Osteoblast (primary cell): ENCODE measurements around the gene TMEM43. TPM values are rescaled to one million over a fixed set of nuclear protein-coding genes. Genes with fewer than 3 reads are reported as not detected.
A peak's percentile ranks its signal among the peaks of the same experiment; 100 is the strongest.
"Not testable (repeated sequence)": the region's sequence is repeated elsewhere in the genome, so short reads cannot be mapped to it uniquely, and the experiment has no call there.

Experiments
- DNase-seq: peaks from one replicate; pipeline ENCODE4 v3.0.0; 2011; ENCODE audit warnings: low spot score, mixed read lengths; ENCODE audit not compliant: insufficient read length; ENCODE audit errors: missing footprints
- H2AFZ ChIP-seq: 2 replicates; pipeline ENCODE4 v1.6.0; 2011; ENCODE audit warnings: mild to moderate bottlenecking, low read length
- H3K27ac ChIP-seq: 2 replicates; pipeline ENCODE4 v1.5.1; 2011; ENCODE audit warnings: mild to moderate bottlenecking, low read depth, low read length, moderate library complexity
- H3K27me3 ChIP-seq: 2 replicates; pipeline ENCODE4 v1.6.0; 2012; ENCODE audit warnings: mild to moderate bottlenecking, control low read depth, inconsistent platforms, low read length, moderate library complexity; ENCODE audit not compliant: insufficient read depth
- H3K36me3 ChIP-seq: 2 replicates; pipeline ENCODE4 v1.5.1; 2011; ENCODE audit warnings: mild to moderate bottlenecking, low read length, control low read depth, moderate library complexity; ENCODE audit not compliant: insufficient read depth
- H3K4me1 ChIP-seq: 2 replicates; pipeline ENCODE4 v1.5.1; 2011; ENCODE audit warnings: mild to moderate bottlenecking, low read length, control low read depth, moderate library complexity; ENCODE audit not compliant: insufficient read depth
- H3K4me2 ChIP-seq: 2 replicates; pipeline ENCODE4 v1.6.0; 2011; ENCODE audit warnings: mild to moderate bottlenecking, low read length; ENCODE audit not compliant: insufficient read depth
- H3K4me3 ChIP-seq: fragments of 200-600 bp; sonication (generic); 3 replicates; pipeline ENCODE4 v1.5.1; 2012; ENCODE audit warnings: mild to moderate bottlenecking, low read length, inconsistent platforms; ENCODE audit not compliant: insufficient read depth
- H3K79me2 ChIP-seq: 2 replicates; pipeline ENCODE4 v1.6.0; 2012; ENCODE audit warnings: mild to moderate bottlenecking, low read length, control low read depth, inconsistent platforms; ENCODE audit not compliant: insufficient read depth
- H3K9me3 ChIP-seq: 2 replicates; pipeline ENCODE4 v1.5.1; 2011; ENCODE audit warnings: low read depth, low read length, control low read depth
- H4K20me1 ChIP-seq: 2 replicates; pipeline ENCODE4 v1.6.0; 2012; ENCODE audit warnings: mild to moderate bottlenecking, low read length, control low read depth; ENCODE audit not compliant: insufficient read depth
- CTCF ChIP-seq: IDR thresholded peaks from 2 replicates; pipeline ENCODE4 v1.5.1; 2011; ENCODE audit warnings: mild to moderate bottlenecking, low read depth, low read length, moderate library complexity; ENCODE audit errors: extremely low read depth
- total RNA-seq: library from RNA; depleted of rRNA; stranded (reverse); fragments of >200 nt; gene quantifications from 2 replicates; pipeline ENCODE4 v1.2.3, GENCODE V29; 2012

TMEM43 gene
- total RNA-seq: 138 and 145 TPM in 2 replicates

DNA sequence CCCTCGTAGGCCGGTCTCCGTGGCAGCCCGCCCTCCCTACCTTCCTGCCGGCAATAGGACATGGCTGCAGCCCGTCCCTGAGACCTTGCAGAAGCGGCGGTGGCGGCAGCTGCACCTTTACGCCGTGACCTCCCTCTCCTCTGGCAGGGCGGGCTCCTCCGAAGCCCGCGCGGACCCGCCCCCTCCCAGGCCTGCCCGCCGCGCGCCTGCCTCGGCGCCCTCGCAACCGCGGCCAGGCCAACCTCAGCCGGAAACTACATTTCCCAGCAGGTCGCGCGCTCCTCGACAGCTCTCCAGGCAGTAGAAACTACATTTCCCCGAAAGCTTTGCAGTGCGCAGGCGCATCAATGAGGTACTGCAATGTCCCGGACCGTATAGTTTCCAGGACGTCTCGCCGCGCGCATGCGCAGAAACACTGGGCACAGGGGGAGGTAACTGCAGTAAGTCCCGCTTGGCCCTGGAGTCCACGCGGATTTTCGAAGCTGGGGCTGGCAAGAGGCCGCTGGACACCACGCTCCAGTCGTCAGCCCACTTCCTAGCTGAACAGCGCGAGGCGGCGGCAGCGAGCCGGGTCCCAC, at the start of gene TMEM43, which contains the start of gene CHCHD4:
TSS of gene TMEM43 (plus strand) at position 438 of the 578 bp plus-strand sequence. CDS start 142 bp downstream, outside the sequence.
TSS of gene CHCHD4 (minus strand) at position 256 of the 578 bp plus-strand sequence. CDS start at position 62, 194 bp downstream.
- Histone ChIP-seq H3K9me3 (no peaks in the 10 kb centered on the region), H2AFZ (peak within 1 kb of the TSS; percentile 94), H4K20me1 (peaks cover 37% of the 10 kb centered on the region), H3K27ac (peak within 1 kb of the TSS; percentile 89), H3K27me3 (no peaks in the 10 kb centered on the region), H3K4me1 (peaks cover 21% of the 10 kb centered on the region), H3K4me2 (peak within 1 kb of the TSS; percentile 93), H3K79me2 (peaks cover 62% of the 10 kb centered on the region), H3K4me3 (peak within 1 kb of the TSS; percentile 96), H3K36me3 (peaks cover 25% of the 10 kb centered on the region)
- no peak for TF ChIP-seq CTCF
- peak; percentile 100 for DNase-seq

GRCh38 chr3:14075233-14075632, 49.6 kb upstream of the TMEM43 start:
- H3K27me3 ChIP-seq, H3K9me3 ChIP-seq, H3K36me3 ChIP-seq, H4K20me1 ChIP-seq, H3K27ac ChIP-seq, H3K4me2 ChIP-seq, H3K79me2 ChIP-seq, H3K4me3 ChIP-seq, H2AFZ ChIP-seq, DNase-seq, H3K4me1 ChIP-seq: not testable (repeated sequence)

DNA sequence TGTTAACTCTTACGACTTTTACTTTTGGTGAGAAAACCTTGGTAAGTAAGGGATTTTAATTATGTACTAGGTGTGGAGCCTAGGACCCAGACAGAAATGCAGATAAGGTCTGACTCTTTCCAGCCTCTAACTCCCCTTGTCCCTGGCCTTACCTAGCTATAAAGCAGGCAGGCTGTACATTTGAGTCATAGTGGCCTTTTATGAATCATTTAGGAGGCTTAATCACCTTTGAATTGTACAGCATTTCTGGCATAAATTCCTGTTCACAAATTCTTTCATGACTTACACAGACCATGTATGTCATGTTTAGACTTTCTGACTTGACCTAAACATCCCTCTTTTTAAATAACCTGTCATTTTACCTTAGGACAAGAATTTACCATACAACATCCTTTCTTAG, 47.5 kb upstream of the TMEM43 start:
- H3K4me1 ChIP-seq: no peaks in the 10 kb centered on the region
- no peak for TF ChIP-seq CTCF
- no peaks in the 10 kb centered on the region for H3K9me3 ChIP-seq
- H3K79me2 ChIP-seq: no peaks in the 10 kb centered on the region
- H3K4me3 ChIP-seq: no peak overlapping the region
- H3K27ac ChIP-seq: no peak overlapping the region
- no peaks in the 10 kb centered on the region for H4K20me1 ChIP-seq
- no peaks in the 10 kb centered on the region for H3K27me3 ChIP-seq
- H3K4me2 ChIP-seq: no peak overlapping the region
- no peak for DNase-seq
- no peak overlapping the region for H2AFZ ChIP-seq
- H3K36me3 ChIP-seq: no peaks in the 10 kb centered on the region

- Histone ChIP-seq H3K27me3 (no peaks in the 10 kb centered on the region), H3K79me2 (no peaks in the 10 kb centered on the region), H3K4me1 (no peaks in the 10 kb centered on the region), H3K4me2 (no peak overlapping the region), H3K27ac (no peak overlapping the region), H4K20me1 (no peaks in the 10 kb centered on the region), H3K9me3 (no peaks in the 10 kb centered on the region), H3K36me3 (no peaks in the 10 kb centered on the region), H3K4me3 (no peak overlapping the region), H2AFZ (no peak overlapping the region)
- TF ChIP-seq CTCF: no peak
- no peak for DNase-seq
Measured at GRCh38 chr3:14082108-14082657, 42.7 kb upstream of the TMEM43 start.

- H3K4me3 ChIP-seq, H3K4me2 ChIP-seq, DNase-seq: not testable (repeated sequence)
Measured at GRCh38 chr3:14087461-14087860, 37.4 kb upstream of the TMEM43 start.

GRCh38 chr3:14091959-14092358, 32.9 kb upstream of the TMEM43 start:
- H3K79me2 ChIP-seq, H3K4me1 ChIP-seq, H3K4me2 ChIP-seq, H3K9me3 ChIP-seq, H3K4me3 ChIP-seq, H2AFZ ChIP-seq, DNase-seq, H3K27ac ChIP-seq, H4K20me1 ChIP-seq, H3K36me3 ChIP-seq, H3K27me3 ChIP-seq: not testable (repeated sequence)

More at GRCh38 chr3:14087461-14087860, 37.4 kb upstream of the TMEM43 start:
- H2AFZ ChIP-seq, H3K79me2 ChIP-seq, H3K36me3 ChIP-seq, H4K20me1 ChIP-seq, H3K27ac ChIP-seq, H3K9me3 ChIP-seq, H3K4me1 ChIP-seq, H3K27me3 ChIP-seq: not testable (repeated sequence)
